OCI-LY1 (cell line): ENCODE data around the gene TNIP1.

Source experiments
- EZH2 ChIP-seq: fragments of 200-600 bp; sonication (generic), shearing (Covaris generic); IDR thresholded peaks from 2 replicates; pipeline ENCODE4 v1.8.0; 2017; ENCODE audit warnings: borderline replicate concordance, mixed run types, mild to moderate bottlenecking, antibody characterized with exemption, low read length, moderate library complexity, mixed read lengths
- TF ChIP-seq, protein P1 (sequence below): fragments of 200-600 bp; sonication (generic), shearing (Covaris generic); IDR thresholded peaks from 2 replicates; pipeline ENCODE4 v1.5.1; 2017; ENCODE audit warnings: mild to moderate bottlenecking, antibody characterized with exemption, low read length, moderate library complexity, mixed read lengths

DNA sequence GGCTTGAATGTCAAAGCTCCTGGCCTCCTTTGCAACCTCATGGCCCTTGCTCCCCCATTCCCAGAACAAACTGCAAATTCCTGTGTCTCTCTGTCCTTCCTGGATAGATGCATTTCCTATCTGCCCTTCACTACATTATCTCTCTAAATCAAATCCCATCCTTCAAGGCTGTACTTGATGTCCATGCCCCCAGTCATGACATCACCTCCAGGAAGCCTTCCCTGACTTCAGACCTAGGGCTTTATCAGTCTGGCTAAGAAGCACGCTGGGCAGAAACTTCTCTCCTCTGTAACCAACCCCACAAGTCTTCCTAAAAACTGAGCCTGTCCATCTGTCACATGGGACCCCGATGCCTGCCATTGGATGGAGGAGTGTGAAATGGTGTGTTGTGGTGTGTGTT, 25.7 kb upstream of the TNIP1 start:
- TF ChIP-seq EZH2: no peak
- TF ChIP-seq, protein P1, sequence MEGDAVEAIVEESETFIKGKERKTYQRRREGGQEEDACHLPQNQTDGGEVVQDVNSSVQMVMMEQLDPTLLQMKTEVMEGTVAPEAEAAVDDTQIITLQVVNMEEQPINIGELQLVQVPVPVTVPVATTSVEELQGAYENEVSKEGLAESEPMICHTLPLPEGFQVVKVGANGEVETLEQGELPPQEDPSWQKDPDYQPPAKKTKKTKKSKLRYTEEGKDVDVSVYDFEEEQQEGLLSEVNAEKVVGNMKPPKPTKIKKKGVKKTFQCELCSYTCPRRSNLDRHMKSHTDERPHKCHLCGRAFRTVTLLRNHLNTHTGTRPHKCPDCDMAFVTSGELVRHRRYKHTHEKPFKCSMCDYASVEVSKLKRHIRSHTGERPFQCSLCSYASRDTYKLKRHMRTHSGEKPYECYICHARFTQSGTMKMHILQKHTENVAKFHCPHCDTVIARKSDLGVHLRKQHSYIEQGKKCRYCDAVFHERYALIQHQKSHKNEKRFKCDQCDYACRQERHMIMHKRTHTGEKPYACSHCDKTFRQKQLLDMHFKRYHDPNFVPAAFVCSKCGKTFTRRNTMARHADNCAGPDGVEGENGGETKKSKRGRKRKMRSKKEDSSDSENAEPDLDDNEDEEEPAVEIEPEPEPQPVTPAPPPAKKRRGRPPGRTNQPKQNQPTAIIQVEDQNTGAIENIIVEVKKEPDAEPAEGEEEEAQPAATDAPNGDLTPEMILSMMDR: no peak
